ENCODE data around the gene LRRC2.

LRRC2 gene

DNA sequence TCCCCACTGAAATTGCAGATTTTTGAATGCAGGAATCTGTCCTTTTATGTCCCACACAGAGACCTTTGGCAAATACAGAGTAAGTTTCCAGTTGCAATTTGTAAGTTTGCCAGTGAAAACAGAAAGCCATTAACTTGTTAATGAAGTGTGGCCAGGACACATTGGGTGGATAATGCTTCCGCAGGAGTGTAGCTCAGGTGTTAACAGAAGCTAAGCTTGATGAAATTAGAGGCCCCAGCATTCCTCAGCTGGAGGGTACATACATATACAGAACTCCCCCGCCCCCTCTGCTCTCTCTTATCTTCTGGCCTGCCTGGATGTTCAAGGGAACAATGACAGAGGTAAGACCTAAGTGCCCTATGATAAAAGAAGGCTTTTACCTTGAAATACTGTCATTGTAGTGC lies 8.1 kb upstream of the LRRC2 start:
- TF ChIP-seq, protein P1, sequence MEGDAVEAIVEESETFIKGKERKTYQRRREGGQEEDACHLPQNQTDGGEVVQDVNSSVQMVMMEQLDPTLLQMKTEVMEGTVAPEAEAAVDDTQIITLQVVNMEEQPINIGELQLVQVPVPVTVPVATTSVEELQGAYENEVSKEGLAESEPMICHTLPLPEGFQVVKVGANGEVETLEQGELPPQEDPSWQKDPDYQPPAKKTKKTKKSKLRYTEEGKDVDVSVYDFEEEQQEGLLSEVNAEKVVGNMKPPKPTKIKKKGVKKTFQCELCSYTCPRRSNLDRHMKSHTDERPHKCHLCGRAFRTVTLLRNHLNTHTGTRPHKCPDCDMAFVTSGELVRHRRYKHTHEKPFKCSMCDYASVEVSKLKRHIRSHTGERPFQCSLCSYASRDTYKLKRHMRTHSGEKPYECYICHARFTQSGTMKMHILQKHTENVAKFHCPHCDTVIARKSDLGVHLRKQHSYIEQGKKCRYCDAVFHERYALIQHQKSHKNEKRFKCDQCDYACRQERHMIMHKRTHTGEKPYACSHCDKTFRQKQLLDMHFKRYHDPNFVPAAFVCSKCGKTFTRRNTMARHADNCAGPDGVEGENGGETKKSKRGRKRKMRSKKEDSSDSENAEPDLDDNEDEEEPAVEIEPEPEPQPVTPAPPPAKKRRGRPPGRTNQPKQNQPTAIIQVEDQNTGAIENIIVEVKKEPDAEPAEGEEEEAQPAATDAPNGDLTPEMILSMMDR (IDR thresholded peaks at IDR 0.05): no peak
- H3K4me3 ChIP-seq: no peak overlapping the region
- DNase-seq (ENCODE audit: low spot score): no peak
- no peak overlapping the region for H3K27ac ChIP-seq

DNA sequence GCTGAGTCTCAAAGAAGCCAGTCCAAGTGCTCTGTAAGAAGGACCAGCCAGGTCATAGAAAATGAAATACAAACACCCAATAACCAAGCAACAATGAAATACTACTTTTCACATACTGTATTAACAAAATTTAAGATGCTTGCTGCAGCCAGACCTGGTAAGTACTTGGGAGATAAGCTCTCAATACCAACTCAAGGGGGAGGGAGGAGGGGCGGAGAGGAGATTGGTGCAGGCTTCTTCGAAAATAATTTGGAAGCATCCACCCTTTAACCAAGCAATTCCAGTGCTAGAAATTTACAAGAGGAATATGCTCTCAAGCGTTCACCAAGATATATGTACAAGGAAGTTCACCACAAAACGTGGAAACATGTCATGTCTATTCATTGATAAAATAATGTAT lies 7.6 kb upstream of the LRRC2 start:
- no peak for DNase-seq (ENCODE audit: low spot score)
- Histone ChIP-seq H3K4me3 (no peak overlapping the region), H3K27ac (no peak overlapping the region)
- TF ChIP-seq, protein P1 (IDR thresholded peaks at IDR 0.05): no peak

DNA sequence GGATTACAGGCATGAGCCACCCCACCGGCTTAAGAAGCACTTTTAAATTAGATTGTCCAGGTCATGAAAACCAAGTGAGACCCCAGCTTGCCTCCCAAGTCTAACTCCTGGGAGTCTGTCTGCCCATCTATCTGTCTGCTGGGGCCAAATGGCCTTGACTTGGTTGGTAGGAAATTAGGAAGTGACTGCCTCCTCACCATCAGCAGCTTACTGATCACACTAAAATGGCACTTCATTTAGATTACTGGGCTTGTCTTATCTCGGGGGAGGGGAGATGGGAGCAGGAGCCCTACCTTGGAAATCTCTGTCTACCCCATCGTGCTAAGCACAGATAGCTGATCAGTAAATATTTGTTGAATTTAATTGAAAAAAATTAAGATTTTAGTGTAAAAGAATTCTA lies 5.6 kb upstream of the LRRC2 start:
- DNase-seq (ENCODE audit: low spot score): no peak
- TF ChIP-seq, protein P1 (IDR thresholded peaks at IDR 0.05): no peak
- no peak overlapping the region for H3K27ac ChIP-seq
- H3K4me3 ChIP-seq: no peak overlapping the region

DNA sequence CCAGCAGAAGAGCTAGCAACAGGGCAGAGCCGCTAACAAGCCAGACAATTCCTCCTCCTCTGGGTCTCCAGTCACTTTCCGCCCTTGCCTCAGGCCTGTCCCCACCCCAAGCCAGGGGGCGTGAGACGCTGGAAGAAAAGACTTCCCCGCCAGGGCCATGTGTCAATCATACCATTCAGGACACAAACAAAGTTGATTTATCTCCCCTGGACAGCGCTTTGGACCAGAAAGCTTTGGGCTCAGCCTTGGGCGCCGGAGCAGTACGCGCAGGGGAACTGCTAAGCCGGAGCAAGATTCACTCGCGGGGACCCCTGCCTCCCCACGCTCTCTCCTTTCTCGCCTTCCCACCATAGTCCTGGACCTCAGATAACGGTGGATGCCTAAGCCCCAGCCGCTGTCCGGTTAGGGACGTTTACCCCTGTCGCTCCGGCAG lies 479 bp downstream of the LRRC2 start:
- peak overlapping the region; percentile 76 for H3K4me3 ChIP-seq
- TF ChIP-seq, protein P1 (IDR thresholded peaks at IDR 0.05): no peak
- H3K27ac ChIP-seq: peak overlapping the region in 1 of 2 donors; percentile 17
- DNase-seq (ENCODE audit: low spot score): no peak

DNA sequence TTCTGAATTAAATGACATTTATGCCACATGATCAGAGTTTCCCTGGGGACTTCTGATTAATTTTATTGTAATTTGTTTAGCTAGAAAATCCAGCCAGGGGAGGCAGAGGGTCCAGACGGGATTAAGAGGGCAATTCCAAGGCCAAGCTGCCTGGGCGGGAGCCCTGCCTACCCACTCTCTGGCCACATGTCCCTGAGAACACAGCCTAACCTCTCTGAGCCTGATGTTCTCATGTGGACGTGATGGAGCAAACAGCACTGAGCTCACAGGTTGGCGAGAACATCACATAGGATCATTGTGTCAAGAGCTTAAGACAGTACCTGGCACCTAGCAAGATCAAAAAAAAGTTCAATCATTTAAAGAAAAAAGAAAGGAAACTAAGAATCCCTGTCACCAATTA lies 1.0 kb downstream of the LRRC2 start:
- no peak for DNase-seq (ENCODE audit: low spot score)
- peak overlapping the region; percentile 76 for H3K4me3 ChIP-seq
- TF ChIP-seq, protein P1 (IDR thresholded peaks at IDR 0.05): no peak
- H3K27ac ChIP-seq: no peak overlapping the region

DNA sequence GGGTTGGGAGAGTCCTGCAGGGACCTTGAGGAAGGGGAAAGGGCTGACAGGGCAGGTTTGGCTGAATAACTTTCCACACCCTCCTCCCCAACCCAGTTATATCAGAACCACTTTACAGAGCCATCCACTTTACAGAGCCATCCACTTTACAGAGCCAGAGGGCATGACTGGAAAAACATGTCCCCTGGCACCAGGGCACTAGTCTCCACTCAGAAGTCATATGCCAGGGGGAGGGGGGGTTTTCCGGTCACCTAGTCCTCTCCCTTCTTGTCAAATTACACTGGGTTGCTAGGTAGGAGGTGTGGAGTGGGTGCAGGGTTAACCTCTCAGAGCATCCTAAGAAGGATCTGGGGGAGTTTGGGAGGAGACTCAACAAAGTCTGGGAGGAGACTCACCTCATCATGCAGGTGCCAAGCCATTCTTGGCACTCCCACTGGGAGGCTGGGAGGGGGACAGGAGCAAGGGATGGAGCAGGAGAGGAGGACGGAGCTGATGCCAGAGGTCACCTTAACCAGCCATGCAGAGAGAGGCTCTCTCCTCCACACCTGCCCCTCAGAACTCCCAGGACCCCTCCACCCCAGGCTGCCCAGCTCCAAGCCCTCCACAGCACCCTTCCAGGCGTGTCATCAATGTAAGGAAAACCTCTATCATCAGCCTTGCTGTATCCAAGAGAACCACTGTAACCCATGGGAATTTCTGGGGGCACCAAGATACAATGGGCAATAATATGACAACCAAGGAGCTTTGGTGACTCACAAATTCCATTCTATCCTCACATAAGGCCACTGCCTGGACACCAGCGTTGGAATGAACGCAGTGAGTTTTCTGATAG lies 1.7 kb downstream of the LRRC2 start:
- Histone ChIP-seq H3K27ac (no peak overlapping the region), H3K4me3 (no peak overlapping the region)
- TF ChIP-seq, protein P1 (IDR thresholded peaks at IDR 0.05): no peak
- no peak for DNase-seq (ENCODE audit: low spot score)

DNA sequence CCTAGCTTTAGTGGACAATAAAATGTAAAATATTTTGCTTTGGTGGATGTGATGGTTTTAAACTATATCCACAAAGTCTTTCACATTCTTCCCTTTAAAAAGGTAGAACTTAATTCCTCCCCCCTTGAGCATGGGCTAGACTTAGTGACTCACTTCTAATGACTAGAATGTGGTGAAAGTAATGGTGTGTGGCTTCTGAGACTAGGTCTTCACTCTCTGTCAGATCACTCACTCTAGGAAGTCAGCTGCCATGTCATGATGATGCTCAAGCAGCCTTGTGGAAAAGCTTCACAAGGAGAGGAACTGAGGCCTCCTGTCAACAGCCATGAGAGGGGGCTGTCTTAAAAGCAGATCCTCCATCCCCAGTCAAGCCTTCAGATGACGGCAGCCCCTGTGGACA lies 4.2 kb downstream of the LRRC2 start:
- Histone ChIP-seq H3K4me3 (no peak overlapping the region), H3K27ac (no peak overlapping the region)
- TF ChIP-seq, protein P1 (IDR thresholded peaks at IDR 0.05): no peak
- no peak for DNase-seq (ENCODE audit: low spot score)
